22Rv1 (cell line): ENCODE measurements around the gene SDE2.

Source experiments
- H3K27ac ChIP-seq: fragments of 450-650 bp; 2 replicates; pipeline ENCODE4 v1.5.1; 2017
- ZFX ChIP-seq: fragments of 450-650 bp; IDR thresholded peaks from 2 replicates; pipeline ENCODE4 v1.6.1; 2017; ENCODE audit warnings: antibody characterized with exemption, borderline replicate concordance
- TF ChIP-seq, protein P1 (sequence below): fragments of 450-650 bp; IDR thresholded peaks from 2 replicates; pipeline ENCODE4 v1.5.1; 2017; ENCODE audit warnings: mild to moderate bottlenecking

Gene SDE2

DNA sequence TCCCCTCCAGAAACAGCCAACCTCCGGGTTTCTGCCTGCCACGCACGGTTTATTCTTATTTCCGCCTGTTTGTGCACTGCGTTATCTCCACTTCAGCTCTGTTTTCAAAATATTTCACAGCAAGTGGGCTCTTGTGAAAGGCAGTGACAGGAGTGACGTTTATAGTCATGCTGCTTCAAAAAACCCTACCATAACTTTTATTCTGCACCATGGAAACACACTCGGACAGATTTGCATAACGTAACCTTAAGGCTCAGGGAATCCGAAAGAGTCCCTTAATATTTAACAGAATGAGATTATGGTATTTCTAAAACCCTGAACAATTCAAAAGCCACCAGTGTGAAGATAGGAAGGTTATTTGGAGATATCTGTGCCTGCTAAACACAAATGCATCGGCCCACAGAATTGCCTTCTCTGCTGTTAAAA is 782 bp upstream of the SDE2 start:
- peak overlapping the region; percentile 83 for H3K27ac ChIP-seq
- TF ChIP-seq ZFX = no peak
- TF ChIP-seq, protein P1, sequence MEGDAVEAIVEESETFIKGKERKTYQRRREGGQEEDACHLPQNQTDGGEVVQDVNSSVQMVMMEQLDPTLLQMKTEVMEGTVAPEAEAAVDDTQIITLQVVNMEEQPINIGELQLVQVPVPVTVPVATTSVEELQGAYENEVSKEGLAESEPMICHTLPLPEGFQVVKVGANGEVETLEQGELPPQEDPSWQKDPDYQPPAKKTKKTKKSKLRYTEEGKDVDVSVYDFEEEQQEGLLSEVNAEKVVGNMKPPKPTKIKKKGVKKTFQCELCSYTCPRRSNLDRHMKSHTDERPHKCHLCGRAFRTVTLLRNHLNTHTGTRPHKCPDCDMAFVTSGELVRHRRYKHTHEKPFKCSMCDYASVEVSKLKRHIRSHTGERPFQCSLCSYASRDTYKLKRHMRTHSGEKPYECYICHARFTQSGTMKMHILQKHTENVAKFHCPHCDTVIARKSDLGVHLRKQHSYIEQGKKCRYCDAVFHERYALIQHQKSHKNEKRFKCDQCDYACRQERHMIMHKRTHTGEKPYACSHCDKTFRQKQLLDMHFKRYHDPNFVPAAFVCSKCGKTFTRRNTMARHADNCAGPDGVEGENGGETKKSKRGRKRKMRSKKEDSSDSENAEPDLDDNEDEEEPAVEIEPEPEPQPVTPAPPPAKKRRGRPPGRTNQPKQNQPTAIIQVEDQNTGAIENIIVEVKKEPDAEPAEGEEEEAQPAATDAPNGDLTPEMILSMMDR = no peak

DNA sequence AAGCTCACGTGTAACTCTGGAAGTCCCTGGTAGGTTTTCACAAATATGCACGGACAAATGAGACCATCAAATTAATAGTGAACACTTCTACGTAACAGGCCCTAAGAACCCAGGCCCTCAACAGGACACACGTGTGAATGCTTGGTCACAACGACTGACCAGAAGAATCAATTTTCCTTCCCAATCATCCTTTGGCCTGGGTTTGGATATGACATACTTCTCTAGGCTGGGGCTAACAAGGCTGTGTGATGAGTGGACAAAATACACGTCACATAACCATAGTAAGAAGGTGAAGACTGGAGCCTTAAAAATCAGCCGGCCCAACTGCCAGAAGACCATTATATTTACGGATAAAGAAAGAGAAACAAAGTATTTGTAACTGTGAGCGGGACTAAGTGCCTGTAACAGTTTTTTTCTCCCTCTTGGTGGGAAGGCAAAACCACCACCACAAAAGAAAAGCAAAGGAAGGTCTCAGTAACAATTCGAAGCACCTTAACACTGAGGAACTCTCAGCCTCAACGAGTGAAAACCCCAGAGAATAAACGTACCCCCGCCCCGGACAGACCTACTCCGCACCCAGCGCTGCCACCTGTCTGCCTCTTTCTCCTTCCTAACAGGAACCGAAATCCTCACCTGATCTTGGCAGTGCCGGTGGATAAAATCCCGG is 450 bp downstream of the SDE2 start:
- H3K27ac ChIP-seq = peak overlapping the region; percentile 83
- TF ChIP-seq ZFX = no peak
- TF ChIP-seq, protein P1 = no peak

- TF ChIP-seq, protein P1 = no peak
- TF ChIP-seq ZFX = no peak
- no peak overlapping the region for H3K27ac ChIP-seq
Observed at GRCh38 chr1:225996946-225997545, 2.1 kb downstream of the SDE2 start.

GRCh38 chr1:225995919-225996864 is 3.0 kb downstream of the SDE2 start:
- H3K27ac ChIP-seq = no peak overlapping the region

DNA sequence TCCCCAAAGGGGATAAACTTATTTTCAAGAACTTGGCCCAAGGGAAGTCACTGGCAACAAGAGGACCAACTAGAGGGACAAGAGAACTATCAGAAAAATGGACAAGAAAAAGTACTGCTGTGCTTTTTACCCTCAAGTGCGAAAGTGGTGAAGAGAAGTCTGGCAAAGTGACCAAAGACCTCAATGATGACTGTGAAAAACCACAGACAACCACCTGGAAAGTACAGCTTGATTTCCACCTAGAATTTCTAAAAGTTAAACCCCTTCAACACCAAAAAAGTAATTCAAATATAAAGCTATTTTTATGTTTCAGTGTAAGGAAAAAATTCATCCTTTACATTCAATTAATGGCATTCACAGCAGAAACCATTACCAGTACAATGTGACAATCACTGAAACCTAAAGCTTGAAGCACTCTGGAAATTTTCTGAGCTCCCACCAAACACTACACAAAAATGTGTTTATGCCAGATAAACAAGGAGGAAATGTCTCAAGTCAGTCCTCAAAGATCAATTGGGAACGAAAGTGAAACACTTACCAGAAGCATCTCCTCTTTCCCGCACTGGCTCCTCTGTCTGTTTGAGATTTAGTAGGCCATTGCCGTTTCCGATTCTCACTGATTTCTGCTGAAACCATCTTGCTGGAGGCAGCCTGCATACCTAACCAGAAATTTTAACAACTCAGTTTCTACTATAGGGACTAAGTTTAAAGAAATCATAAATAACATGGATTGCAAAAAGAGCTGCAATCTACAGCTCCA is 8.3 kb downstream of the SDE2 start:
- TF ChIP-seq, protein P1 = no peak
- TF ChIP-seq ZFX = no peak
- H3K27ac ChIP-seq = no peak overlapping the region

More at GRCh38 chr1:225995919-225996864, 3.0 kb downstream of the SDE2 start:
- TF ChIP-seq ZFX = no peak
- TF ChIP-seq, protein P1 = no peak

DNA sequence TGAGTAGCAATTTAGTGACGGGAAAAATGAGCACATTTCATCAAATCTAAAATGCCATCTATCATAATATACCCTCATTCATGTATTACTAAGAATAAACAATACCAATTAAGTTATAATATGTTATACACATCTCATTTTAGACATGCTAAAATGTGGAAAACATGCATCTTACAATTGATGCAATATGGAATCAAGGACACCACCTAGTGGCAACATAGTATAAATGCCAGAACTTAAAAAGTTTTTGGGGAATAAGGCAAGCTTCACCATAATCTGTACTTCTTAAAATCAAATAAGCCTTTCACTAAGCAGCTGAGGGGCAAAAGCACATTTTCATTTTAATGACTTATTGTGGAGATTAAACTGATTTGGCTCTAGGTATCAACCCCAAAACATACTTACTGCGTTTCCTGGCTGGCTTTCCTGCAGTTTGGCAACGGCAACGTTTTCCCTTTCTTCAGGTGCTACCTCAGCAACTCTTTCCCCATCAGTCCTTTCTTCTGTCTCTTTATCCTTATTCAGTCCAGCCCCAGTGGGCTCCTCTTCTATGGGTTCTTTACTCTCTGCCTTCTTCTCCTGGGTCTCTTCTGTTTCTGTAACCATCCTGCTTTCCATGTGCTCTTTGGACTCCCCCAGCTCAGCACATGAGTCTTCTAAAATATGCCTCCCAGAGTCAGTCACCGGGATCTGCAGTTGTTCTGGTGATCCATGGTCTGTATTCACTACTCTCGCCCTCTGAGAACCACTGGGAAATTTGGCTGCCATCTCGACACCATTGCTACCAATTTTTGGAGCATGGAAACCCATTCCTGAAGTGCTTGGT is 11.4 kb downstream of the SDE2 start:
- no peak for TF ChIP-seq ZFX
- TF ChIP-seq, protein P1 = peak; percentile 96
- no peak overlapping the region for H3K27ac ChIP-seq
